B cell (primary cell): ENCODE data around the gene CAMTA2. TPM values are rescaled to one million over a fixed set of nuclear protein-coding genes. Genes with fewer than 3 reads are reported as not detected.

Experiments used
- ATAC-seq: fragments of 200-7000 bp; cut with Tn5 transposase; one replicate; pipeline ENCODE4 v1.10.0; 2021; ENCODE audit warnings: low read depth, mild to moderate bottlenecking, moderate number of reproducible peaks, moderate library complexity
- CTCF ChIA-PET: fragments of 350-600 bp; sonication (Branson Sonifier 250); formaldehyde crosslinking; loops from one replicate; lab custom pipeline; 2021; ENCODE audit warnings: antibody characterized with exemption, inconsistent platforms; lab: Charles Lee
- POLR2A ChIA-PET: fragments of 350-600 bp; sonication (Branson Sonifier 250); formaldehyde crosslinking; loops from one replicate; lab custom pipeline; 2021; ENCODE audit warnings: antibody characterized with exemption; lab: Charles Lee
- DNase-seq: peaks from one replicate; pipeline ENCODE4 v3.0.0; 2013
- H2AFZ ChIP-seq: 2 replicates; pipeline ENCODE4 v1.6.1; 2012; ENCODE audit warnings: mild to moderate bottlenecking, low read depth, low read length; ENCODE audit not compliant: insufficient read depth, poor library complexity, severe bottlenecking
- H3K27ac ChIP-seq, 2 donors: 1 replicate in 1 of 2; 2 replicates in 1 of 2; pipeline ENCODE4 v1.5.1; 2012 to 2013; ENCODE audit warnings: low read length in 2 of 2, mild to moderate bottlenecking in 2 of 2, moderate library complexity in 1 of 2
- H3K27me3 ChIP-seq, 4 experiments: fragments of 200-600 bp in 1 of 4; sonication (generic) in 1 of 4; replicated peaks in 1 of 4; 1 replicate in 2 of 4; 2 replicates in 2 of 4; pipeline versions ENCODE4 v1.6.1 to v1.7.0; 2013 to 2016; ENCODE audit warnings: low read length in 3 of 4, mild to moderate bottlenecking in 2 of 4, mixed read lengths in 1 of 4, moderate library complexity in 1 of 4; ENCODE audit not compliant: insufficient read depth in 4 of 4, control insufficient read depth in 3 of 4; ENCODE audit errors: control extremely low read depth in 1 of 4
- H3K36me3 ChIP-seq, 2 experiments: replicated peaks in 1 of 2; 1 replicate in 1 of 2; 2 replicates in 1 of 2; pipeline versions ENCODE4 v1.6.1 to v1.7.1; 2013; ENCODE audit warnings: low read length in 1 of 2; ENCODE audit not compliant: insufficient read depth in 2 of 2, control insufficient read depth in 1 of 2; ENCODE audit errors: control extremely low read depth in 1 of 2, extremely low read depth in 1 of 2
- H3K4me1 ChIP-seq, 2 donors: fragments of 200-600 bp in 1 of 2; sonication (generic) in 1 of 2; 1 replicate in 1 of 2; 2 replicates in 1 of 2; pipeline versions ENCODE4 v1.5.1 to v1.6.1; 2013 to 2017; ENCODE audit warnings: low read length in 2 of 2; ENCODE audit not compliant: control insufficient read depth in 2 of 2, insufficient read depth in 2 of 2
- H3K4me2 ChIP-seq: replicated peaks from 2 replicates; pipeline ENCODE3; 2012; ENCODE audit warnings: mild to moderate bottlenecking, low read depth, low read length; ENCODE audit not compliant: poor library complexity, severe bottlenecking
- H3K4me3 ChIP-seq, 5 experiments: fragments of 200-600 bp in 1 of 5; sonication (generic) in 1 of 5; 1 replicate in 3 of 5; 2 replicates in 2 of 5; pipeline versions ENCODE4 v1.5.1 to v1.7.0; 2011 to 2016; ENCODE audit warnings: low read length in 4 of 5, mild to moderate bottlenecking in 4 of 5, low read depth in 2 of 5, control low read depth in 1 of 5, moderate library complexity in 1 of 5; ENCODE audit not compliant: insufficient read depth in 1 of 5; ENCODE audit errors: control extremely low read depth in 1 of 5, extremely low read depth in 1 of 5
- H3K79me2 ChIP-seq: fragments of 200-600 bp; sonication (generic); one replicate; pipeline ENCODE4 v1.6.0; 2016; ENCODE audit warnings: low read length; ENCODE audit not compliant: control insufficient read depth, insufficient read depth
- H3K9ac ChIP-seq: fragments of 200-600 bp; sonication (generic); 2 replicates; pipeline ENCODE4 v1.6.1; 2017; ENCODE audit warnings: mild to moderate bottlenecking, low read length, moderate library complexity
- H3K9me3 ChIP-seq, 3 donors: one replicate each; pipeline versions ENCODE4 v1.6.1 to v1.7.1; 2013; ENCODE audit warnings: low read length in 2 of 3; ENCODE audit not compliant: control insufficient read depth in 2 of 3, insufficient read depth in 1 of 3; ENCODE audit errors: control extremely low read depth in 1 of 3
- H4K20me1 ChIP-seq: 2 replicates; pipeline ENCODE4 v1.6.0; 2012; ENCODE audit warnings: mild to moderate bottlenecking, low read length; ENCODE audit not compliant: insufficient read depth, control insufficient read depth, poor library complexity, severe bottlenecking
- H3K27ac Mint-ChIP-seq: one replicate; pipeline ENCODE4 v1.8.0; 2021; ENCODE audit warnings: mixed read lengths
- H3K27me3 Mint-ChIP-seq: one replicate; pipeline ENCODE4 v1.8.0; 2021; ENCODE audit warnings: mixed read lengths
- H3K4me1 Mint-ChIP-seq: one replicate; pipeline ENCODE4 v1.8.0; 2021; ENCODE audit warnings: mixed read lengths
- H3K4me3 Mint-ChIP-seq: one replicate; pipeline ENCODE4 v1.8.0; 2021; ENCODE audit warnings: mixed read lengths
- H3K9me3 Mint-ChIP-seq: one replicate; pipeline ENCODE4 v1.8.0; 2022; ENCODE audit warnings: mixed read lengths; ENCODE audit not compliant: insufficient read depth
- EZH2 ChIP-seq: IDR thresholded peaks from 2 replicates; pipeline ENCODE4 v1.6.1; 2012; ENCODE audit warnings: borderline replicate concordance, low read depth, mild to moderate bottlenecking, moderate library complexity, low read length; ENCODE audit not compliant: insufficient read depth, poor library complexity, severe bottlenecking
- WGBS: methylation state at CpG from one replicate; pipeline ENCODE4 v1.1.5; 2013; ENCODE audit warnings: missing lambda C conversion rate; ENCODE audit not compliant: insufficient coverage; 5-methylcytosine and 5-hydroxymethylcytosine counted together
- intact Hi-C: fragments of 100-400 bp; cut with micrococcal nuclease; formaldehyde crosslinking; loops from one replicate; pipeline ENCODE4 v1.10.0; 2022
- polyA plus RNA-seq: library from polyadenylated mRNA; depleted of rRNA; stranded (reverse); fragments of >200 nt; gene quantifications from 2 replicates; pipeline ENCODE4 v1.2.3, GENCODE V29; 2012
- total RNA-seq, 2 donors: library from RNA; stranded (reverse); fragments of 120-200 nt in 1 of 2; gene quantifications; 1 replicate in 1 of 2; 2 replicates in 1 of 2; pipeline versions ENCODE4 v1.2.3 to v1.2.4, GENCODE V29; 2013 to 2022
- TF ChIP-seq, protein P1 (sequence below): fragments of 200-600 bp; IDR thresholded peaks from one replicate; pipeline ENCODE4 v1.8.0; 2022; ENCODE audit warnings: antibody characterized with exemption, mild to moderate bottlenecking

CAMTA2 gene
- total and polyA plus RNA-seq, 2 donors (not counting 1 experiment from before 2014, with no cell fraction given), result 48.3 to 57.9 TPM

- no peak overlapping the region for H3K9ac ChIP-seq
- no peak overlapping the region for H3K27ac Mint-ChIP-seq
- intact Hi-C loops, result no loop called here
- H3K27me3 ChIP-seq, result peaks cover 0 to 42% (median 1%) of the 10 kb centered on the region in 4 experiments
- DNase-seq (no peak), ATAC-seq (no peak)
- H3K4me3 Mint-ChIP-seq, result no peak overlapping the region
- no peak for TF ChIP-seq EZH2
- TF ChIP-seq, protein P1, sequence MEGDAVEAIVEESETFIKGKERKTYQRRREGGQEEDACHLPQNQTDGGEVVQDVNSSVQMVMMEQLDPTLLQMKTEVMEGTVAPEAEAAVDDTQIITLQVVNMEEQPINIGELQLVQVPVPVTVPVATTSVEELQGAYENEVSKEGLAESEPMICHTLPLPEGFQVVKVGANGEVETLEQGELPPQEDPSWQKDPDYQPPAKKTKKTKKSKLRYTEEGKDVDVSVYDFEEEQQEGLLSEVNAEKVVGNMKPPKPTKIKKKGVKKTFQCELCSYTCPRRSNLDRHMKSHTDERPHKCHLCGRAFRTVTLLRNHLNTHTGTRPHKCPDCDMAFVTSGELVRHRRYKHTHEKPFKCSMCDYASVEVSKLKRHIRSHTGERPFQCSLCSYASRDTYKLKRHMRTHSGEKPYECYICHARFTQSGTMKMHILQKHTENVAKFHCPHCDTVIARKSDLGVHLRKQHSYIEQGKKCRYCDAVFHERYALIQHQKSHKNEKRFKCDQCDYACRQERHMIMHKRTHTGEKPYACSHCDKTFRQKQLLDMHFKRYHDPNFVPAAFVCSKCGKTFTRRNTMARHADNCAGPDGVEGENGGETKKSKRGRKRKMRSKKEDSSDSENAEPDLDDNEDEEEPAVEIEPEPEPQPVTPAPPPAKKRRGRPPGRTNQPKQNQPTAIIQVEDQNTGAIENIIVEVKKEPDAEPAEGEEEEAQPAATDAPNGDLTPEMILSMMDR, result no peak
- H3K9me3 ChIP-seq, result peaks cover 0 to 13% (median 0%) of the 10 kb centered on the region in 3 donors
- peaks cover 0 to 4% of the 10 kb centered on the region in 2 experiments for H3K36me3 ChIP-seq
- no peak overlapping the region for H3K27ac ChIP-seq
- no peak overlapping the region for H3K4me2 ChIP-seq
- H3K4me3 ChIP-seq, result no peak overlapping the region
- peaks cover 6 to 14% of the 10 kb centered on the region in 2 donors for H3K4me1 ChIP-seq
- 100% methylated on average over 4 of the region's 4 CpGs for WGBS
- H3K27me3 Mint-ChIP-seq, result no peaks in the 10 kb centered on the region
- H2AFZ ChIP-seq, result no peak overlapping the region
- no peaks in the 10 kb centered on the region for H4K20me1 ChIP-seq
- no peaks in the 10 kb centered on the region for H3K79me2 ChIP-seq
- peaks cover 11% of the 10 kb centered on the region for H3K4me1 Mint-ChIP-seq
- POLR2A ChIA-PET, result no interaction called here
- CTCF ChIA-PET, result no interaction called here
- H3K9me3 Mint-ChIP-seq, result no peaks in the 10 kb centered on the region
Measured at GRCh38 chr17:5014357-5014756, 26.9 kb upstream of the CAMTA2 start.

DNA sequence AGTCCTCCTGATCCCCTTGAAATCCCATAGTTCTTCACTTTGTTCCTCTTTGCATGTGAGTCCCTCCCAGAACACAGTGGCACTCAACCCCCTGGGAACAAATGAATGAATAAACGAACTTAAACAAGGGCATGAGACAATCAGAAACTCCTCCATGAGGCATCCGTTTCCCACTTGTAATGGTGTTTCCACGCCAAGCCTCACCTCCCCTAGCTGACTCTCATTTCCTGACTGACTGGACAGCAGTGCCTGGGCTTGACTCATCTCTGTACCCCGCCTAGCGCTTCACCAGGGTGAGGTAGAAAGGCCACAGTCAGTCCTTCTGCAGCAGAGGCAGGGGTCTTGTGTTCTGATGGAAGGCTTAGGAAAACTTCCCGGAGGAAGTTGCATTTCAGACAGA, 24.5 kb upstream of the CAMTA2 start:
- DNase-seq, result no peak
- ChIA-PET POLR2A (no interaction called here), CTCF (no interaction called here)
- Histone ChIP-seq H3K9me3 (peaks cover 0 to 6% (median 0%) of the 10 kb centered on the region in 3 donors), H3K27me3 (peaks cover 0 to 57% (median 4%) of the 10 kb centered on the region in 4 experiments), H2AFZ (no peak overlapping the region), H3K4me1 (peaks cover 6 to 8% of the 10 kb centered on the region in 2 donors), H3K79me2 (no peaks in the 10 kb centered on the region), H3K36me3 (peaks cover 0 to 19% of the 10 kb centered on the region in 2 experiments), H3K27ac (no peak overlapping the region), H3K4me2 (no peak overlapping the region), H3K9ac (no peak overlapping the region), H4K20me1 (no peaks in the 10 kb centered on the region), H3K4me3 (no peak overlapping the region)
- Mint-ChIP-seq H3K4me1 (peaks cover 5% of the 10 kb centered on the region), H3K9me3 (no peaks in the 10 kb centered on the region), H3K4me3 (no peak overlapping the region), H3K27me3 (no peaks in the 10 kb centered on the region), H3K27ac (no peak overlapping the region)
- intact Hi-C loops, result no loop called here
- 86% methylated on average over 6 of the region's 6 CpGs for WGBS
- no peak for ATAC-seq
- no peak for TF ChIP-seq EZH2
- TF ChIP-seq, protein P1, result no peak
